HL-60 (cell line): Measurements from ENCODE around the gene CTDSPL2.

Experiments
- DNase-seq, 2 experiments: peaks; one replicate each; pipeline ENCODE4 v3.0.0-alpha.2; 2010 to 2020; ENCODE audit warnings: low read depth in 1 of 2, low spot score in 1 of 2
- H3K27ac ChIP-seq: fragments of 250-450 bp; sonication (Bioruptor Pico); replicated peaks from 2 replicates; pipeline ENCODE4 v1.5.1; 2020; ENCODE audit warnings: mild to moderate bottlenecking, moderate library complexity
- H3K27me3 ChIP-seq: fragments of 250-450 bp; sonication (Bioruptor Pico); 2 replicates; pipeline ENCODE4 v1.5.1; 2021; ENCODE audit warnings: mild to moderate bottlenecking, moderate library complexity; ENCODE audit not compliant: insufficient read depth, poor library complexity, severe bottlenecking
- H3K4me3 ChIP-seq: replicated peaks from 2 replicates; pipeline ENCODE4 v1.5.1; 2011; ENCODE audit warnings: mild to moderate bottlenecking, control low read depth, low read length; ENCODE audit not compliant: insufficient read depth
- GABPA ChIP-seq: IDR thresholded peaks from 2 replicates; pipeline ENCODE4 v1.6.1; 2012; ENCODE audit warnings: low read depth
- POLR2AphosphoS5 ChIP-seq: IDR thresholded peaks from 2 replicates; pipeline ENCODE4 v1.6.1; 2012; ENCODE audit warnings: low read depth
- REST ChIP-seq: IDR thresholded peaks from 2 replicates; pipeline ENCODE4 v1.6.1; 2012; ENCODE audit warnings: low read depth; ENCODE audit not compliant: insufficient replicate concordance
- SPI1 ChIP-seq: IDR thresholded peaks from 2 replicates; pipeline ENCODE4 v1.6.1; 2012; ENCODE audit warnings: low read depth, mild to moderate bottlenecking, borderline replicate concordance
- TF ChIP-seq, protein P1 (sequence below): IDR thresholded peaks from one replicate; pipeline ENCODE4 v1.5.1; 2011; ENCODE audit warnings: low read length, control low read depth, inconsistent platforms; ENCODE audit not compliant: insufficient read depth

The CTDSPL2 gene

DNA sequence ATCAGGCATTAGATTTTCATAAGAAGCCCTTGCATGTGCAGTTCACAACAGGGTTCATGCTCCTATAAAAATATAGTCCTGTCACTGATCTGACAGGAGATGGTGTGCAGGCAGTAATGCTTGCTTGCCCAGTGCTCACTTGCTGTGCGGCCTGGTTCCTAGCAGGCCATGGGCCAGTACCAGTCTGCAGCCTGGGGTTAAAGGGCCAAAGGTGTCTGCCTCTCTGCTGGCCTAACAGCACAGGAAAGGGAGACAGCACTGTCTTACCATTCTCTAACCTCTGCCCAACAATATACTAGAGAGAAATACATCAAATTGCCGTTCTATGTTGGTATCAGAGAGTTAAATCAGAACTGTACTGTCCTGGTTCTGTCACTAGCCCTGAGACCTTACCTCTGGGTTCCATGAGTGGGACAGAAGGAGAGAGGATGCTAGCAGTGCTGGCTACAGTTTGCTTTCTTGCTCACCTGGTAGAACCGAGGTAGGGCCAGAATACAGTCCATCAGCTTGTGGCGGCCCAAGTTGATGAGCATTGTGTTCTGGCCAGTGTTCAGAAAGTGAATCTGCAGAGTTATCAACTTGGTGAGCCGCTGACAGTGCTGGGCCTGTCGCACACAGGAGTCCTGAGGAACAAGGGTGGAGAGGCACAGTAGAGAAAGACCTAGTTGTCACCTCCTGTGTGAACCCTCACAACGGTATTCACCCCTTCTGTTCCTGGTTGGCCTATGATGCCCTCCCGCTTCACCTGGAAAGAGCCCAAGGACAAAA lies 138.1 kb downstream of the CTDSPL2 start:
- peak; percentile 33; the same call in 1 of the 2 replicates for TF ChIP-seq POLR2AphosphoS5
- TF ChIP-seq SPI1, result no peak
- Histone ChIP-seq H3K27me3 (no peaks in the 10 kb centered on the region), H3K27ac (no peak overlapping the region), H3K4me3 (no peak overlapping the region)
- no peak for DNase-seq

DNA sequence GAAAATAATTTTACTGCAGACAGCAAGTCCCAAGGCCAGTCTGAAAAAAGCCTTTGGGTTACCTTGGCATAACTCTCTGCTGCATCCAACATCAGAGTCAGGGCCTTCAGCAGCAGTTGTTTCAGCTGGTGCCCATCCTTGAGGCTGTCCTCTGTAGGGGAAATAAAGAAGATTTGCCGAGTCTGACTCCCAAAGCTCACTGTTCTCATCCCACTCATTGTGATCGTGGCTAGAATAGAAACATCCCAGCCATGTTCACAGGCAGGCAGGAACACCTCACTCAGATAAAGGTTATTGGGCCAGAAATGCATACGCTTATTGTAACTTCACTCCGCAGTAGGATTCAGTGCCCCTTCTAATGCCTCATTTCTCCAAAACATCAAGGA lies 138.7 kb downstream of the CTDSPL2 start:
- Histone ChIP-seq H3K27me3 (no peaks in the 10 kb centered on the region), H3K4me3 (no peak overlapping the region), H3K27ac (no peak overlapping the region)
- no peak for DNase-seq
- TF ChIP-seq SPI1 (no peak), POLR2AphosphoS5 (no peak; the same call in 1 of the 2 replicates), REST (no peak), GABPA (no peak)
- TF ChIP-seq, protein P1, sequence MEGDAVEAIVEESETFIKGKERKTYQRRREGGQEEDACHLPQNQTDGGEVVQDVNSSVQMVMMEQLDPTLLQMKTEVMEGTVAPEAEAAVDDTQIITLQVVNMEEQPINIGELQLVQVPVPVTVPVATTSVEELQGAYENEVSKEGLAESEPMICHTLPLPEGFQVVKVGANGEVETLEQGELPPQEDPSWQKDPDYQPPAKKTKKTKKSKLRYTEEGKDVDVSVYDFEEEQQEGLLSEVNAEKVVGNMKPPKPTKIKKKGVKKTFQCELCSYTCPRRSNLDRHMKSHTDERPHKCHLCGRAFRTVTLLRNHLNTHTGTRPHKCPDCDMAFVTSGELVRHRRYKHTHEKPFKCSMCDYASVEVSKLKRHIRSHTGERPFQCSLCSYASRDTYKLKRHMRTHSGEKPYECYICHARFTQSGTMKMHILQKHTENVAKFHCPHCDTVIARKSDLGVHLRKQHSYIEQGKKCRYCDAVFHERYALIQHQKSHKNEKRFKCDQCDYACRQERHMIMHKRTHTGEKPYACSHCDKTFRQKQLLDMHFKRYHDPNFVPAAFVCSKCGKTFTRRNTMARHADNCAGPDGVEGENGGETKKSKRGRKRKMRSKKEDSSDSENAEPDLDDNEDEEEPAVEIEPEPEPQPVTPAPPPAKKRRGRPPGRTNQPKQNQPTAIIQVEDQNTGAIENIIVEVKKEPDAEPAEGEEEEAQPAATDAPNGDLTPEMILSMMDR, result no peak

- TF ChIP-seq POLR2AphosphoS5, result no peak
- no peak for TF ChIP-seq SPI1
- no peak for TF ChIP-seq REST
- no peak for TF ChIP-seq GABPA
- TF ChIP-seq, protein P1, result no peak
- Histone ChIP-seq H3K4me3 (no peak overlapping the region), H3K27me3 (no peaks in the 10 kb centered on the region), H3K27ac (no peak overlapping the region)
- DNase-seq, result no peak
Measured at GRCh38 chr15:44568338-44568737, 140.9 kb downstream of the CTDSPL2 start.

- no peak overlapping the region for H3K27ac ChIP-seq
- DNase-seq, result no peak
- H3K4me3 ChIP-seq, result no peak overlapping the region
- TF ChIP-seq GABPA, result no peak
- TF ChIP-seq, protein P1, result no peak
- TF ChIP-seq SPI1, result no peak
- TF ChIP-seq POLR2AphosphoS5, result no peak
- no peak for TF ChIP-seq REST
- H3K27me3 ChIP-seq, result no peaks in the 10 kb centered on the region
Measured at GRCh38 chr15:44569316-44569715, 141.9 kb downstream of the CTDSPL2 start.
